Mesenchymal stem cell (in vitro differentiated cells and primary cell): ENCODE results near the gene PTPRN2.

Source experiments
- DNase-seq: peaks from one replicate; pipeline ENCODE4 v3.0.0-alpha.2; 2013
- H2AFZ ChIP-seq: one replicate; pipeline ENCODE4 v1.6.1; 2013; ENCODE audit warnings: low read depth, mild to moderate bottlenecking, control low read depth, inconsistent platforms, low read length, moderate library complexity
- H2AK5ac ChIP-seq: 2 replicates; pipeline ENCODE4 v1.6.1; 2013; ENCODE audit warnings: low read length, moderate library complexity, mild to moderate bottlenecking, inconsistent platforms; ENCODE audit not compliant: severe bottlenecking
- H2BK120ac ChIP-seq: one replicate; pipeline ENCODE4 v1.6.1; 2013; ENCODE audit warnings: low read depth, mild to moderate bottlenecking, inconsistent platforms, low read length, moderate library complexity
- H2BK12ac ChIP-seq, 2 experiments: one replicate each; pipeline ENCODE4 v1.6.1; 2013; ENCODE audit warnings: inconsistent platforms in 2 of 2, low read length in 2 of 2, mild to moderate bottlenecking in 2 of 2, moderate library complexity in 2 of 2, control low read depth in 1 of 2
- H2BK15ac ChIP-seq: one replicate; pipeline ENCODE4 v1.6.1; 2013; ENCODE audit warnings: mild to moderate bottlenecking, low read depth, inconsistent platforms; ENCODE audit not compliant: poor library complexity, severe bottlenecking
- H2BK5ac ChIP-seq: 2 replicates; pipeline ENCODE4 v1.6.1; 2013; ENCODE audit warnings: low read depth, mild to moderate bottlenecking, low read length, control low read depth, inconsistent platforms; ENCODE audit not compliant: poor library complexity, severe bottlenecking
- H3K14ac ChIP-seq, 2 experiments: one replicate each; pipeline ENCODE4 v1.6.1; 2013; ENCODE audit warnings: inconsistent platforms in 2 of 2, low read length in 2 of 2, control low read depth in 1 of 2, mild to moderate bottlenecking in 1 of 2, moderate library complexity in 1 of 2
- H3K18ac ChIP-seq, 2 experiments: one replicate each; pipeline ENCODE4 v1.6.1; 2013; ENCODE audit warnings: inconsistent platforms in 2 of 2, low read length in 2 of 2, control low read depth in 1 of 2, low read depth in 1 of 2, mild to moderate bottlenecking in 1 of 2
- H3K23ac ChIP-seq, 2 experiments: one replicate each; pipeline ENCODE4 v1.6.1; 2013; ENCODE audit warnings: inconsistent platforms in 2 of 2, low read length in 2 of 2, mild to moderate bottlenecking in 2 of 2, moderate library complexity in 2 of 2, control low read depth in 1 of 2
- H3K27ac ChIP-seq: 2 replicates; pipeline ENCODE4 v1.5.1; 2013; ENCODE audit warnings: mild to moderate bottlenecking, moderate library complexity, low read length, control low read depth, inconsistent platforms; ENCODE audit not compliant: poor library complexity, severe bottlenecking
- H3K27me3 ChIP-seq, 2 experiments: 2 replicates each; pipeline versions ENCODE4 v1.6.1 to v1.7.0; 2013; ENCODE audit warnings: low read length in 2 of 2, mild to moderate bottlenecking in 2 of 2, moderate library complexity in 2 of 2, control low read depth in 1 of 2, inconsistent platforms in 1 of 2; ENCODE audit not compliant: control insufficient read depth in 1 of 2, insufficient read depth in 1 of 2
- H3K36me3 ChIP-seq, 2 experiments: 2 replicates each; pipeline versions ENCODE4 v1.6.1 to v1.7.0; 2013; ENCODE audit warnings: low read length in 2 of 2, control low read depth in 1 of 2, inconsistent platforms in 1 of 2, low read depth in 1 of 2, mild to moderate bottlenecking in 1 of 2; ENCODE audit not compliant: insufficient read depth in 2 of 2, control insufficient read depth in 1 of 2
- H3K4ac ChIP-seq, 2 experiments: one replicate each; pipeline ENCODE4 v1.6.1; 2013; ENCODE audit warnings: inconsistent platforms in 2 of 2, low read length in 2 of 2, mild to moderate bottlenecking in 2 of 2, moderate library complexity in 2 of 2, control low read depth in 1 of 2, low read depth in 1 of 2
- H3K4me1 ChIP-seq: 2 replicates; pipeline ENCODE4 v1.6.1; 2013; ENCODE audit warnings: low read depth, low read length, control low read depth; ENCODE audit not compliant: control insufficient read depth, insufficient read depth
- H3K4me2 ChIP-seq: 2 replicates; pipeline ENCODE4 v1.6.1; 2013; ENCODE audit warnings: low read length, mild to moderate bottlenecking, inconsistent platforms; ENCODE audit not compliant: poor library complexity, severe bottlenecking
- H3K4me3 ChIP-seq, 2 experiments: 2 replicates each; pipeline versions ENCODE4 v1.5.1 to v1.7.0; 2013; ENCODE audit warnings: low read length in 2 of 2, mild to moderate bottlenecking in 2 of 2, control low read depth in 1 of 2, low read depth in 1 of 2; ENCODE audit not compliant: insufficient read depth in 1 of 2
- H3K79me1 ChIP-seq: replicated peaks from 2 replicates; pipeline ENCODE4 v1.6.1; 2013; ENCODE audit warnings: mild to moderate bottlenecking, control low read depth, low read length, inconsistent platforms; ENCODE audit not compliant: poor library complexity, severe bottlenecking
- H3K9ac ChIP-seq: 2 replicates; pipeline ENCODE4 v1.7.0; 2013; ENCODE audit warnings: mild to moderate bottlenecking, low read length, moderate library complexity
- H3K9me3 ChIP-seq: 2 replicates; pipeline ENCODE4 v1.7.0; 2013; ENCODE audit warnings: mild to moderate bottlenecking, low read length; ENCODE audit not compliant: control insufficient read depth
- H4K8ac ChIP-seq: one replicate; pipeline ENCODE4 v1.6.1; 2013; ENCODE audit warnings: inconsistent platforms, mild to moderate bottlenecking, low read length, moderate library complexity
- H4K91ac ChIP-seq: one replicate; pipeline ENCODE4 v1.6.1; 2013; ENCODE audit warnings: mild to moderate bottlenecking, low read length, inconsistent platforms
- WGBS: methylation state at CpG from one replicate; pipeline ENCODE4 v1.1.7; 2013; ENCODE audit warnings: mixed read lengths; 5-methylcytosine and 5-hydroxymethylcytosine counted together

PTPRN2 gene

GRCh38 chr7:157575777-157576176 lies 1011.8 kb downstream of the PTPRN2 start:
- Histone ChIP-seq H3K9ac (no peak overlapping the region), H2AK5ac (no peak overlapping the region), H3K4ac (no peak overlapping the region), H3K4me1 (no peaks in the 10 kb centered on the region), H4K91ac (no peak overlapping the region), H2BK15ac (no peak overlapping the region), H3K36me3 (peaks cover 0 to 4% of the 10 kb centered on the region in 2 experiments), H2BK12ac (no peak overlapping the region), H3K23ac (no peak overlapping the region), H3K14ac (no peak overlapping the region), H3K9me3 (no peaks in the 10 kb centered on the region), H3K79me1 (no peaks in the 10 kb centered on the region), H4K8ac (no peak overlapping the region), H2BK120ac (no peak overlapping the region), H2AFZ (no peak overlapping the region), H3K4me3 (no peak overlapping the region), H2BK5ac (no peak overlapping the region), H3K18ac (no peak overlapping the region), H3K27ac (no peak overlapping the region), H3K4me2 (no peak overlapping the region), H3K27me3 (peaks cover 0 to 12% of the 10 kb centered on the region in 2 experiments)
- 81% methylated on average over 5 of the region's 5 CpGs for WGBS
- DNase-seq, result no peak

- no peak overlapping the region for H3K23ac ChIP-seq
- WGBS, result 82% methylated on average over 15 of the region's 15 CpGs
- H3K9me3 ChIP-seq, result no peaks in the 10 kb centered on the region
- H3K4me2 ChIP-seq, result no peak overlapping the region
- no peak overlapping the region for H4K91ac ChIP-seq
- no peak overlapping the region for H2BK120ac ChIP-seq
- H3K27ac ChIP-seq, result no peak overlapping the region
- H3K4me3 ChIP-seq, result no peak overlapping the region
- no peak overlapping the region for H3K4ac ChIP-seq
- no peak overlapping the region for H2BK12ac ChIP-seq
- peaks cover 0 to 12% of the 10 kb centered on the region in 2 experiments for H3K27me3 ChIP-seq
- no peak overlapping the region for H4K8ac ChIP-seq
- no peak overlapping the region for H3K14ac ChIP-seq
- no peak overlapping the region for H2AFZ ChIP-seq
- no peaks in the 10 kb centered on the region for H3K4me1 ChIP-seq
- no peak overlapping the region for H2BK5ac ChIP-seq
- no peak overlapping the region for H3K18ac ChIP-seq
- H3K79me1 ChIP-seq, result no peaks in the 10 kb centered on the region
- no peak overlapping the region for H2AK5ac ChIP-seq
- no peak overlapping the region for H2BK15ac ChIP-seq
- H3K9ac ChIP-seq, result no peak overlapping the region
- no peak for DNase-seq
- peaks cover 0 to 4% of the 10 kb centered on the region in 2 experiments for H3K36me3 ChIP-seq
Measured at GRCh38 chr7:157574914-157575586, 1012.6 kb downstream of the PTPRN2 start.

- Histone ChIP-seq H2AK5ac (no peak overlapping the region), H3K27me3 (peaks cover 0 to 12% of the 10 kb centered on the region in 2 experiments), H3K4me1 (no peaks in the 10 kb centered on the region), H3K18ac (no peak overlapping the region), H3K4ac (no peak overlapping the region), H3K27ac (no peak overlapping the region), H3K9me3 (no peaks in the 10 kb centered on the region), H4K91ac (no peak overlapping the region), H3K4me2 (no peak overlapping the region), H2BK5ac (no peak overlapping the region), H2BK120ac (no peak overlapping the region), H4K8ac (no peak overlapping the region), H3K79me1 (no peaks in the 10 kb centered on the region), H2BK15ac (no peak overlapping the region), H2BK12ac (no peak overlapping the region), H2AFZ (no peak overlapping the region), H3K36me3 (peaks cover 0 to 4% of the 10 kb centered on the region in 2 experiments), H3K9ac (no peak overlapping the region), H3K4me3 (no peak overlapping the region), H3K23ac (no peak overlapping the region), H3K14ac (no peak overlapping the region)
- no peak for DNase-seq
- WGBS, result 89% methylated on average over 24 of the region's 24 CpGs
Measured at GRCh38 chr7:157574120-157574825, 1013.4 kb downstream of the PTPRN2 start.

GRCh38 chr7:157573244-157573643 lies 1014.4 kb downstream of the PTPRN2 start:
- H3K4me3 ChIP-seq, result no peak overlapping the region
- no peak for DNase-seq
- no peak overlapping the region for H4K91ac ChIP-seq
- H2AFZ ChIP-seq, result no peak overlapping the region
- no peak overlapping the region for H4K8ac ChIP-seq
- no peak overlapping the region for H3K23ac ChIP-seq
- no peak overlapping the region for H2BK5ac ChIP-seq
- no peaks in the 10 kb centered on the region for H3K79me1 ChIP-seq
- no peak overlapping the region for H2BK120ac ChIP-seq
- WGBS, result 91% methylated on average over 5 of the region's 5 CpGs
- H3K9me3 ChIP-seq, result no peaks in the 10 kb centered on the region
- H3K14ac ChIP-seq, result no peak overlapping the region
- H3K9ac ChIP-seq, result no peak overlapping the region
- H3K27ac ChIP-seq, result no peak overlapping the region
- H3K36me3 ChIP-seq, result peaks cover 0 to 4% of the 10 kb centered on the region in 2 experiments
- H2BK12ac ChIP-seq, result no peak overlapping the region
- peaks cover 0 to 12% of the 10 kb centered on the region in 2 experiments for H3K27me3 ChIP-seq
- no peak overlapping the region for H3K18ac ChIP-seq
- no peak overlapping the region for H2BK15ac ChIP-seq
- H3K4ac ChIP-seq, result no peak overlapping the region
- H3K4me1 ChIP-seq, result no peaks in the 10 kb centered on the region
- H2AK5ac ChIP-seq, result no peak overlapping the region
- no peak overlapping the region for H3K4me2 ChIP-seq
